Heart left ventricle (tissue), 13 donors: Measurements from ENCODE around the gene RABGGTA.

Experiments used
- CTCF ChIP-seq, 12 donors: fragments of 200-600 bp; sonication (generic) in 4 of 12; IDR thresholded peaks; one replicate each; pipeline versions ENCODE4 v1.5.0 to v1.8.0; 2018 to 2022; ENCODE audit warnings: antibody characterized with exemption in 12 of 12, mild to moderate bottlenecking in 5 of 12
- POLR2A ChIP-seq, 2 donors: fragments of 450-650 bp; IDR thresholded peaks; one replicate each; pipeline ENCODE4 v1.6.1; 2017; ENCODE audit warnings: antibody characterized with exemption in 2 of 2, mild to moderate bottlenecking in 2 of 2, moderate library complexity in 2 of 2
- donor health status: ischemic (EF 13 %, LVEDD 7.1; RV severe dilation, severe dysfunction).
- donor health status: DM: no; HTN: yes; CAD: no.
- donor health status: DM: no; HTN: no; CAD: no.
- donor health status: ischemic (EF 25% LVEDD 6.9; RV normal size, moderate dysfunction).
- donor health status: ischemic (EF 25% LVEDD 5.7; RV mildly dilated, moderate dysfunction).
- donor health status: ischemic (EF 35%, LVEDD 5.7; RV mildly dilated, moderate dysfunction).
- donor health status: nonischemic (EF 11% LVEDD 7.7; RV severe dilation, severe dysfunction).
- donor health status: DM: yes; HTN: yes; CAD: no.
- donor health status: PGD.
- donor health status: ischemic (EF 29% LVEDD 5.4; RV normal size, mild dysfunction).
- donor health status: nonischemic (EF 23%, LVEDD 6.1; RV moderate dilation, normal function).

- TF ChIP-seq CTCF (IDR thresholded peaks at IDR 0.05) (peak; percentile 10 to 63 (median 46)), POLR2A (IDR thresholded peaks at IDR 0.05) (peak in 1 of 2 donors; percentile 44)
These were observed 39.5 kb upstream of the RABGGTA start, which contains the start of gene LTB4R for GRCh38 chr14:24310646-24311604.
